GM19438 (cell line): Measurements from ENCODE around the gene ATP5F1B.
A peak's percentile ranks its signal among the peaks of the same experiment; 100 is the strongest.
"Not testable (repeated sequence)": the region's sequence is repeated elsewhere in the genome, so short reads cannot be mapped to it uniquely, and the experiment has no call there.

Source experiments
- ATAC-seq: cut with Tn5 transposase; IDR thresholded peaks from one replicate; pipeline ENCODE4 v1.9.1; 2021; ENCODE audit warnings: low read depth; ENCODE audit not compliant: unreplicated experiment

ATP5F1B gene

DNA sequence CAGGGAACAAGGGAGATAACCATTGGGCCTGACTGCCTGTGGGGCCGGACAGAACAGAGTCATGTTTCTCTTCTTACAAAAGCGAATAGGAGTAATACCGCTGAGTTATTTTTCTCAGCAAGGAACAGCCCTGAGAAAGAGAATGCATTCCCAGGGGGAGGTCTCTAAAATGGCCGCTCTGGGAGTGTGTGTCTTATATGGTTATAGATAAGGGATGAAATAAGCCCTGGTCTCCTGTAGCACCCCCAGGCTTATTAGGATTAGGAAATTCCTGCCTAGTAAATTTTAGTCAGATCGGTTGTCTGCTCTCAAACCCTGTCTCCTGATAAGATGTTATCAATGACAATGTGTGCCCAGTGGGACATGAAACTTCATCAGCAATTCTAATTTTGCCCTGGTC lies 8.0 kb upstream of the ATP5F1B start:
- not testable (repeated sequence) for ATAC-seq

DNA sequence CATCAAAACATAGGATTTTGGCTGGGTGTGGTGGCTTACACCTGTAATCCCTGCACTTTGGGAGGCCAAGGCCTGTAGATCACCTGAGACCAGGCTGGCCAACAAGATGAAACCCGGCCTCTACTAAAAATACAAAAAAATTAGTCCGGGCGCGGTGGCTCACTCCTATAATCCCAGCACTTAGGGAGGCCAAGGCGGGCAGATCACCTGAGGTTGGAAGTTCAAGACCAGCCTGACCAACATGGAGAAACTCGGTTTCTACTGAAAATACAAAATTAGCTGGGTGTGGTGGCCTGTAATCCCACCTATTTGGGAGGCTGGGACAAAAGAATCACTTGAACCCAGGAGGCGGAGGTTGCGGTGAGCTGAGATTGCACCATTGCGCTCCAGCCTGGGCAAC lies 2.2 kb upstream of the ATP5F1B start:
- ATAC-seq = not testable (repeated sequence)

DNA sequence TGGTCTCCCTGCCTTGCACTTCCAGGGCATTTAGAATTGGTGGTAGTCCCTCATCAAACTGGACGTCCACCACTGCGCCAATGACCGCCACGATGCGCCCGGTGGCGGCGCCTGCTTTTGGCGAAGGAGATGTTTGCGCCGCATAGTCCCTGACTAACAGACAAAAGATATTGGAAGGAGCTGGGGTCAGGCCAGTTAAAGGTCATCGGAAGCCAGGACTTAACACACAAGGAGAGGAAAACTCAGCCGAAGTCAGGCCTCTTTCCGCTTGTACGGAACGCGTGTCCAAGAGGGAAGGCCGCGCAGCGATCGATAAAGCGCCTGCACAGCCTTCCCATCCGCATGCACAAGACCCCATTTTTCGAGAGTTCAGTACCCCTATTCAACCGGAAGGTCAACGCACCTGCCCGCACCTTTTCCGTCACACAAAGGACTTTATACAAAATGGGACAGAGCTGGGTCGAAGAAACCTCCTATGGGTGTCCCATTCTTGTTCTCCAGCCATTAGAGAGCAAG lies 525 bp downstream of the ATP5F1B start:
- ATAC-seq = no peak

DNA sequence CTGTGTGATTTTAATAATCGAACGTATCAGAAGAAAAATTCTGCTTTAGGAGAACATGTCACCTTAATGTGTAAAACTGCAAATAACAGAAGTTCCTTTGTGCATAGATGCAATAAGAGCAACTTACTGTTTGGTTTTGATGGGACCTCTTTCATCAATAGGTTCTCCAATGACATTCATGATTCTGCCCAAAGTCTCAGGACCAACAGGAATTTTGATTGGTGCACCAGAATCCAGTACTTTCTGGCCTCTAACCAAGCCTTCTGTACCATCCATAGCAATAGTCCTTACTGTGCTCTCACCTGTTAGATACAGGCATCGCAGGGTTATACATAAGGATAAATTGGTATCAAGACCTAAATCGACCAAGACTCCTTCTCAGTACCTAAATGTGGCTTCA lies 1.1 kb downstream of the ATP5F1B start:
- no peak for ATAC-seq

DNA sequence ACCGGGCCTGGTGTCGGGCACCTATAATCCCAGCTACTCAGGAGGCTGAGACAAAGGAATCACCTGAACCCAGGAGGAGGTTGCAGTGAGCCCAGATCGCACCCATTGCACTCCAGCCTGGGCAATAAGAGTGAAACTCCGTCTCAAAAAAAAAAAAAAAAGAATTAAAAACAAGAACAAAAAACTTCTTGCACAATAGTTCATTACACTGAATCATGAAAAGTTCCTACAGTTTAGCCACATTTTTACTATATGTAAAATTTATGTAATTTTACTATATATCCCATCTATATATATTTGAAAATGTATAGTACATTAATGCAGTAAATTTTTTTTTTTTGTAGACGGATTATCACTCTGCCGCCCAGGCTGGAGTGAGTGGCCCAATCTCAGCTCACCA lies 4.6 kb downstream of the ATP5F1B start:
- no peak for ATAC-seq

DNA sequence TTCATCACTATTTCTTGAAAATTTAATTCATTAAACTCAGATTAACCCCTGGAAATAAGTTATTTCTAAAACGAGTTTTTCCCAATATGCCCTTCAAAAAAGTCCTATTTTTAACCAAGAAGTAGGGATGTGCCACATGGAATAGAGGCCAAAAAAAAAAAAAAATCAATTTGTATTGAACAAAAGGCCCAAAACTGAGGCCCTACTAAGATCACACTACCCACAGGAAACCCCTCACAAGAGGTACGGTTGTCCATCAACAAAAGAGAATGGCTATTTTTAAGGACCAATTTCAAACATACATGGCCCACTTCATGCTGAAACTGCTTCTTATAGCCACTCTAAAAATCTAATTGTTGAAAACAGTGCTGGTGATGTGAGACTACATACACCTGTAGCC lies 8.2 kb downstream of the ATP5F1B start:
- no peak for ATAC-seq

DNA sequence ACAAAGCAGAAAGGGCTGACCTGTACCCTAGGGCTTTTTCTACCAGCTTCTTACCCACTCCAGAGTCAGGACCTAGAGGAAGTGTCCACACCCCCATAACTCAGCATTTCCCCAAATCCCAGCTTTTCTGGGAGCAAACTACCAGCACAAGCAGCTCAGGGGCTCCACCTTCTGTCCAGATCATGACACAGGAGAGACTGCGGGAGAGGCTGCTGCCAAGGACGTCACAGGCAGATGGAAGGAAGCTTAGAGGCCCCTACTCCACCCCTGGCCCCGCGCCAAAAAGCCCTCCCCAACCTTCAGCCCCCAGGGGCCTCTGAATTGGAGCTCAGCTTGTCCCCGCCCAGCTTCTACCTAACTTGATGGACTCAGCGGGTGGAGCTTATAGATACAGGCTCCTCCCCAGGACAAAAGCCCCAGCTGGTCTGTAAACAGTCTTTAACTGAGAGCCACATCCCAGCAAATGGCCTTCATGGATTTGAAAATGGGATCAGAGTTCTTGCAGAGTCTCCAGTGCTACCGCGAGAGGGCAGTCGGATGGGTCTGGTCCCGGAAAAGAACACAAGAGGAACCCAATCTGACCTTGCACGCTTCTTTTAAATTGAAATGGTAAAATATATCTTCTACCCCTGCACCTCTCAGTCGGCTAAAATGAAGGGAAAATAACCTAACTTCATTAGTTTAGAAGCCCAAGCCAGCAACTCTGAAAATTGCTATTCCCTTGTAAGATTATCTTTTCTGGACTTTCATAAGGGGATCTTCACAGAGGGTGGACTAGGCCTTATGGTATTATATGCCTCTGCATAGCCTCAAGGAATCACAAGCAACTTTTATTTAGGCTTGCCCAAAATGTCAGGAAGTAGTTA lies 8.9 kb downstream of the ATP5F1B start:
- peak; percentile 40 for ATAC-seq

DNA sequence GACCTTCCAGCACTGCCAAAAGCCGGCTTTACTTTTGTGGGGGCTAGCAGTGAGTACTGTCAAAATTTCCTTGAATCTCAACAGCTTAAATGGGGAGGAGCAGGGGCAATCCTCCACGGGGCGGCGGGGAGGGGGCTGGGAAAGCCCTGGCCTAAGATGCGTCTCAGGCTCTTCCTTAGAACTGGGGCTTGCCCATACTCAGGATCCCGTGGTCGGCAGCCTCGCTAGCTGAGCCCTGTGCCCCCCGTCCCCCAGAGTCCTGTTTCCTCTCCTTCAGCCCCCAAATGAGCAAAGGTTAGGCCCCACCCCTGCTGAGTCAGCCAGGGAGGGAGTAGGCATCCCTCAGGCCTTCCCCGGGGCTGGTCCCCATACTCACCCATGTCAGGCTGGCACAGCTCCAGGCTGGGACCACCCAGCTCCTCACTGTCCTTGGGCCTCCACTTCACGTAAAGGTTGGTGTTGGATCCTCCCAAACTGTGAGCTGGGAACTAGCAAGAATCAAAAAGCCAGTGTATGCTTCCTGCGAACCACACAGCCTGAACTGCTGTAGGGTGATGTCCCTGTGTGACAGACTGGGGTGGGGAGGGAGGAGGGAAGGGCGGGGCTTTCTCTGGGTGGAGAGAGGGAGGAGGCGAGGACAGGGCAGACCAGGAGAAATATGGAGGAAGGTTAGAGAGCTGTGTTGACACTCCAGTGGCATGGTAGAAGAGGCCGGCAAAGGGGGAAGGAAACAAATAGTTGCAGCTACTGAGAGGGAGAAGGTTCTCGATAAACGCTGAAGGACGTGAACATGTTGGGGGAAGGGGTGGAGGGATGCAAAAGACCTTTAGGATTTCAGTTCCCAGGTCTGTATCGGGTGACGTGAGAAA lies 9.7 kb downstream of the ATP5F1B start:
- ATAC-seq = peak; percentile 39

DNA sequence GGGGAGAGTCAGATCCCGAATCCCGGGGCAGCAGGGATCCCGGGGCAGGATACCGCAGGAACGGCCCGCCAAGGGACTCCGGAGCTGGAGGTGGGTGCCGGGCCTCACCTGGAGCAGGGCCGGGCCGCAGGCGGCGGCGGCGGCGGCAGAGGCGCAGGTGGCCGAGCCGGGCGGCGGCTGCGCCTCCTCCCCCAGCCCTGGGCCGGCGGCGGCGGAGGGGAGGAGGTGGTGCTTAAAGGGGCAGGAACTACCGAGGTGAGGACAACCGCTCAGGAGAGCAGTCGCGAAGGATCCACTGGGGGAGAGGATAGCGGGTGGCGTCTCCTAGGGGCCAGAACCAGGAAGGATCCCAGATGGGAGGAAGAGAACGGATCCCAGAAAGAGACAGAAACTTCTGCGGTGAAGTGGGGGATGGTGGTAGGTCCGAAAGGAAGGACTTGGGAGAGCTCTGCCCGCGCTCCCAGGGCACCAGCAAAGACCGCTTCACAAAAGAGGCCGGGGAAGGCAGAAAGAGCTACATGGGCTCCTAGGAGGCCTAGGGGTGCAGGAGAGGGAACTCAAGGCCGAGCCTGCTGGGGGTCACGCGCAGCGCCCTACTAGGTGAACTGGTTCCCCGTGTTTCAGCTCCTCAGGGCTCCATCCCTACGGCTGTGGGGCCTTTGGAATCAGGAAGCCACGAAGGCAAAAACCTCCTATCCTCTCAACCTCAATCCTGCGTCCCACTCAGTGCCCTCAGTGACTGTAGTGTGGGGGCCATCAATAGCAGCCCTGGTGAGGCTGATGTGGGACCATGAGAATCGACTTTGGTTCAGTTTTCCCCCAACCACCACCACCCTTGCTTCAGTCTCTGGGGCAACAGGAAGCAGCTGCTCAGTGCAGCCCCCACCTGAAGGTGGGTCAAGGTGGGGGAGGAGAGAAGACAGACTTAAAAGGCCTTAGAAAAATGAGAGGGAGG lies 10.7 kb downstream of the ATP5F1B start:
- no peak for ATAC-seq

DNA sequence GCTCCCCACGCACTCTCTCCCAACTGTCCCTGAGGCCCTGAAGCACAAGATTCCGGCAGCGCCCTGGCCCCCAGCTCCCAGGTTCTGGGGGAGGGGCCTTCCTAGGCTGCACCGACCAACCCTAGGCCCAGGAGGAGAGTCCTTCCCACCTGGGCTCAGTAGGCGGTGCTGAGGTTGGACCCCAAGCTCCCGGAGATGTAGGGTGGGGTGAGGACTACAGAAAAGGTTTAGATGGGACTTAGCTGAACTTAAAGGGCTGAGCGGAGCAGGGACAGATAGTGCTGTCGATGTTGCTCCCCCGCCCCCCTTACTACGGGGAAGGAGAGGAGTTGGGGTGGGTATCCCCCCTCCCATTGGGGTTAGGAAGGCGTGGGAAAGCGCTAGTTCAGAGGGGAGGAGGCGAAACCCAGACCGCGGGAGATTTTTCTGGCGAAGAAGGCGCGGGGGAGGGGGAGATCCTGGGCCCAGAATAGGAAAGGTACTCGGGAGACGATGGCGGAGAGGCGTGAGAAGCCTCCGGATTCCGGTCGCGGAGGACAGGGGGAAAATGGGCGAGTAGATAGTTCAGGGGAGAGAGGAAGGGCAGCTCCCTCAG lies 11.4 kb downstream of the ATP5F1B start:
- ATAC-seq = no peak

DNA sequence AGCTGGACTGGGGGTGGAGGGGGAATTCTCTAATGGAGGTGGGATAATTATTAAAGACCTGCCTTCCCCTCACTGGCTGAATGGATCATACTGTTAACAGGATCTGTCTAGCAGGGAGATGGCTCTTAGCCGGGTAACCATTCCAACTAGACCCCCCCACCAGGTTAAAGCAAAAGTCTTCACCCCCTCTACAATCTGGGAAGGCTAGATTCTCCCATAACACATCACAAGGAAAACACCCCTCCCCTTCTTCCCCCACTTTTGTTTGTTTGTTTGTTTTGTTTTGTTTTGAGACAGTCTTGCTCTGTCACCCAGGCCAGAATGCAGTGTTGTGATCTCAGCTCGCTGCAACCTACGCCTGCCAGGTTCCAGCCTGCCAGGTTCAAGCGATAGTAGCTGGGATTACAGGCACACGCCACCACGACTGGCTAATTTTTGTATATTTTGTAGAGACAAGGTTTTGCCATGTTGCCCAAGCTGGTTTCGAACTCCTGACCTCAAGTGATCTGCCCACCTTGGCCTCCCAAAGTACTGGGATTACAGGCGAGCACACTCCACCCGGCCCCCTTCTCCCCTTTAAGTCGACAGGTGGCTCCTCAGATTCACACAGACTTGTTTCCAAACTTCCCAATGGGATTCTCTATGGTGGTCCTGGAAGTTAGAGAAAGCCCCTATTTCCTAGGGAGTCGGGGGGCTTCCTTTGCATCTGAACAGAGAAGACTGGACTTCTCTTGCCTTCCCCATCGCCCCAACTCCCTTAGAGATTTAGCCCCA lies 12.1 kb downstream of the ATP5F1B start:
- no peak for ATAC-seq

DNA sequence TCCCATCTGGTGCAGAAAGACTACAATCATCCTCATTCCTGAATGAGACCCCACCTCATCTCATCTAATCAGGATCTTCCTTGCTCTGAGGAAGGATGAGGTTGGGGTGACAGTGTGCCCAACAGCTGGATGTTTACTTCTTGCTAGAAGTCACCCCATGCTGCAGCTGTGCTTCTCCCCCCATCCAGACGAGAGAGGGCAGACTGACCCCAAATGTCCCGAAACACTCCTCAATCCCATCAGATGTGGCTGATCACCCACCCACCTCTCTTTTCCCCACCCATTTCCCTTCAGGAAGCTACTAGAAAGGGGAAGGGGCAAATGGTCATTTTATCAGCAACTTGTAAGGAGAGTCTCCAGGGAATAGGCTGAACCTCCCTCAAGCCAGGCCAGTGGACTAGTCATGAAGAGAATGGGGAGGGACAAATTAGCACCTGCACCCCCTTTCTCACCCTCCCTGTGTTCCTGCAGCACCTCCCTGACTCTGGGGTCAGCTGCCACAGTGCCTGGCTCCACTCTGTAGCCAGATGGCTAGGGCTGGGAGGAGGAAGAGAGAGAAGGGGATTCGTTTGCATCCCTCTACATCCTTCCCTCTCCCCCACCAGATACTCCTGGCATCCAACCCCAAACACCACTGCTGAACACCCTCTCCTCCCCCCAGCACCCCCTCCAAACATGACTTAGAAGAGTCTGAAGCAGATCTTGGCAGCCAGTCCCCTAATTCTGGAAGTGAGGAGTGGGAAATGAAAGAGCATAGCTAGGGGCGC lies 12.9 kb downstream of the ATP5F1B start:
- no peak for ATAC-seq

DNA sequence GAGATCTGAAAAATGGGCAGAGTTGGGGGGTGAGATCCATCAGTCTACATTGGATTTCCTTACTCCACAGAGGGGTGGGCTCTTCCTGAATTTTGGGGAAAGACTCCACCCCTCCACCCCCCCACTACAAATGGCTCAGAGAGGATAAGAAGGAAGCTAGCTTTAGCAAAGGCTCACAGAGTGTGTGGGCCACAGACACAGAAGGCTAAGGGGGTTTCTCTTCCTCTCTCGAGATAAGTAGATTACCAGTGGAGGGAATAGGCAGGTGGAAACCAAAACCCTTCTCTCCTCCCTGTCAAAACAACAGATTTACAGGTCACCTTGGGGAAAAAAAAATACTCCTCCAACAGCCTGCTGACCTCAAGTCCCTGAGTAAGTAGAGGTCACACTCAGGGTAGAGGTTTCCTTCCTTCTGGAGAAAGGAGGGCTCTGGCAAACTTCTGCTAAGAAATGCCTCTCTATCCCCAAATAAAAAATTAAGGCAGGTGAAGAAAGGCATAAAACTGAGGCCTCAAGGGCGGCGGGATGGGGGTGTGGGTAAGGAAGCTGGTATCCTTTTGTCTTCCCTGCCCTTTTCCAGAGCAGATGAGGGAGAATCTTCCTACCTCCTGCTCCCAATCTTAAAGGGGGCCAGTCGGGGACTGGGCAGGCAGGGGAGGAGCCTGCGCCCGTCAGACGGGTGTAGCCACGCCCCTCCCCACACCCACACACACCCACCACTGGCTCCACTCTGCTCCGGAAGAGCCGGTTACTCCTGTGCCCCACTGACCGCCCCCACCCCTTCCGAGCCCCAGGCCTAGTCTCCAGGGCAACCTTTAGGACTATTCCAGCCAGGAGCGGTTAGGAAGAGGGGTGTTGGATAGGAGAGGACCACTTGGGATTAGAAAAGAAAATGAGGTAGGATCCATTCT lies 13.7 kb downstream of the ATP5F1B start:
- ATAC-seq = peak; percentile 24

DNA sequence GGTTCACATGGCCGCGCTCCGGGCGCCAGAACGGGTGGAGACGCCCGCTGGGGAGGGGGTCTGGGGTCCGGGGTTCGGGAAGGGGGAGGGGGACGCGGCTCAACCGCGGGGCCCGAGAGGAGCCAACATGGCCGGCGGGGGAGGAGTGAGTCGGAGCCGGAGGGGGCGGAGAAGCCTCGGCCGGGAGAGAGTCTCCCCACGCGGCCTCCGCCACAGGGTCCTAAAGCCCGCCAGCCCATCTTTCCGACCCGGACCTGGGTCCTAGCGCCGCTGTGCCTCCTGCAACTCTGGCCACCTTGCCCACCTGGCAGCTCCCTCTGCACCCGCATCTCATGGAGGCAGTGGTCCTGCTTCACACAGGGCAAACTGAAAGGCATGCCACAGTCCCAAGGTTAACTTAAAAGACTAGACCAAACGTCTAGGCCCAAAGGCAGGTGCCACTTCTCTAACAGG lies 15.6 kb downstream of the ATP5F1B start, which contains the start of gene BAZ2A:
Gene BAZ2A, minus strand, starts transcription at position 147 of the 453 bp plus-strand sequence. CDS start 12,796 bp downstream, outside the sequence.
- peak; percentile 42 for ATAC-seq

DNA sequence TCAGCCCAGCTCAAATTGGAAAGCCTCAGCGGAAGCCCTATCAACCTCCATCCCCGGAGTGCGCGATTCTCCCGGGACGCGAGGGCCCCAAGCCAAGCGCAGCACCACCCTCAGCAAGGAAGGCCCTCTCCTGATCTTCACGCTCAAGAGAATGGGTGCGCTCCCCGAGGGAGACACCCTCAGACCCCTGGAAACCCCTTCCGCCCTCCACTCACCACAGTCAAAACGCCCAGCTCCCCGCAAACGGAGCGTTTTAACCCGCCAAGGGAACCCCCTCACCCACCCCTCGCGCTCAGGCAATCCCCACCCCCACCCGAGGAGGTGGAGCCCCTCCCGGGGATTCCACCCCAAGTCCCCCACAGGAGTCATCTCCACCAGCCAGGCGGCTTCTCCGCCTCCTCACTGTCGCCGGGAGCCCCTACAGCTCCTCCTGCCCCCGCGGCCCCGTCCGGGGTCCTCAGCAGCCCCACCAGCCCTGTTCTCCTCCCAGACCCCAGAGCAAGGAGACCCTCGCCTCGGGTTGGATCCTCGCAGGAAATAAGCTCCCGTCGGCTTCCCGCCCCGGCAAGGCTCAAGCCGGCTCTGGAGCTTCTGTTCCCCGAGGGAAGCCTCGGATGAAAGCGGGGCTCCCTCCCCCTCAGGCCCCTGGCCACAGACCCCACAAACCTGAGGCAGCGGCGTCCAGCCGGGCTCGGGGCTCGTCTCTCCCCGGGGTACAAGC lies 16.2 kb downstream of the ATP5F1B start:
- peak; percentile 1 for ATAC-seq

DNA sequence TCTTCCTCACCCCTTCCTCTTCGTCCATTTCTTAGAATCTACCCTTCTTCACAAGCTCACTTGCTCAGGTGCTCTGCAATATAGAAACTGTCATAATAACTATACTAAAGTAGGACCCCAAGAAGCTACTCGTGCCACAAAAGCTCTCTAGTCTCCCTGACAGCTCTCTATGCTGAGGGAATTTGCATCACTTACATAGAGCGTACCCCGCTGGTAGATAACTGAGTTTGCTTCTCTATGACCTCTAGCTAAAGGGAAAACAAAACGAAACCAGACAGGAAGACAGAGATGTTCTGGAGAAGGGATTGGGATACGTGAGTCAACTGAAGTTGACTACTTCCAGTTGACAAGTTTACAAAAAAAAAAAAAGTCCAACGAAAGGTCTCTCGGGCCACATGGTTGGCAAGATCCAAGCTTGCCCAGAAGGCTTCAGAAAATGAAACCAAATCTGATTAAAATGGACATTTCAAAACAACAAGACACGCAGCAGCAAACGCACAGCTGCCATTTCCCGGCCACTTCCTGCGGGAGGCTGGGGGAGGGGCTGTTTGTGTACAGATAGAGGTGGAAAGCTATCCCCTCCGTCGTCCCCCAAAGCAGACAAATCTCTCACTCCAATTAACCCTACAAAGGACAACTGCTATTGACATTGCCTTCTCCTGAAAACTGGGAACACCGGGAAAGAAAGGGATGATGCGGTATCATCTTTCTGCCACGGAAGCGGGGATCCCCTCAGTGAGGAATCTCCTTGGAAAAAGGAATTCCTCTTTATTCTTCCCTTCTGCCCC lies 16.9 kb downstream of the ATP5F1B start:
- ATAC-seq = no peak
